Stimulated activated CD8-positive, alpha-beta memory T cell treated with anti-CD3 and anti-CD28 coated beads, Interleukin-15, amount 100 ng/mL, for 24 hours (primary cell): ENCODE measurements around the gene PPP1R14B.

Experiments used
- DNase-seq: peaks from one replicate; pipeline ENCODE4 v3.0.0-alpha.2; 2020; ENCODE audit warnings: low read depth

The PPP1R14B gene

GRCh38 chr11:64210301-64211020 lies 36.3 kb downstream of the PPP1R14B start:
- DNase-seq = no peak

- DNase-seq = no peak
These were observed 37.2 kb downstream of the PPP1R14B start for GRCh38 chr11:64209563-64209843.

GRCh38 chr11:64208796-64209562 lies 37.8 kb downstream of the PPP1R14B start:
- DNase-seq = no peak

- DNase-seq = no peak
These were observed 38.5 kb downstream of the PPP1R14B start for GRCh38 chr11:64208086-64208795.

GRCh38 chr11:64207256-64208085 lies 39.3 kb downstream of the PPP1R14B start:
- peak; percentile 53 for DNase-seq

GRCh38 chr11:64206457-64207255 lies 40.1 kb downstream of the PPP1R14B start, which contains the start of gene FERMT3:
FERMT3 (plus strand) TSS chr11:64206721; CDS start chr11:64207365, 644 bp downstream.
- DNase-seq = peak; percentile 44

- DNase-seq = peak; percentile 39
These were observed 42.2 kb downstream of the PPP1R14B start for GRCh38 chr11:64204464-64204989.

- no peak for DNase-seq
These were observed 42.7 kb downstream of the PPP1R14B start for GRCh38 chr11:64204080-64204440.

GRCh38 chr11:64203421-64204079 lies 43.2 kb downstream of the PPP1R14B start:
- no peak for DNase-seq

- no peak for DNase-seq
These were observed 43.8 kb downstream of the PPP1R14B start for GRCh38 chr11:64202992-64203391.

GRCh38 chr11:64201543-64201942 lies 45.2 kb downstream of the PPP1R14B start:
- DNase-seq = no peak

- DNase-seq = no peak
These were observed 48.2 kb downstream of the PPP1R14B start for GRCh38 chr11:64198511-64198910.

GRCh38 chr11:64196626-64197025 lies 50.1 kb downstream of the PPP1R14B start:
- no peak for DNase-seq
